Subcutaneous adipose tissue (tissue), 4 donors: ENCODE measurements around the gene EFCAB7. TPM values are rescaled to one million over a fixed set of nuclear protein-coding genes. Genes with fewer than 3 reads are reported as not detected.

Experiments
- total RNA-seq, 4 donors: library from RNA; depleted of rRNA; stranded (reverse); fragments of >200 nt; gene quantifications; one replicate each; pipeline ENCODE4 v1.1.0, GENCODE V29; 2016
- TF ChIP-seq, protein P1 (sequence below): fragments of 450-650 bp; IDR thresholded peaks from one replicate; pipeline ENCODE4 v1.5.1; 2016; ENCODE audit warnings: low read depth, mild to moderate bottlenecking, control low read depth, antibody characterized with exemption, moderate library complexity

EFCAB7 gene
- total RNA-seq, 4 donors from 2014 or later: 2.8 to 46.0 (median 7.9) TPM

DNA sequence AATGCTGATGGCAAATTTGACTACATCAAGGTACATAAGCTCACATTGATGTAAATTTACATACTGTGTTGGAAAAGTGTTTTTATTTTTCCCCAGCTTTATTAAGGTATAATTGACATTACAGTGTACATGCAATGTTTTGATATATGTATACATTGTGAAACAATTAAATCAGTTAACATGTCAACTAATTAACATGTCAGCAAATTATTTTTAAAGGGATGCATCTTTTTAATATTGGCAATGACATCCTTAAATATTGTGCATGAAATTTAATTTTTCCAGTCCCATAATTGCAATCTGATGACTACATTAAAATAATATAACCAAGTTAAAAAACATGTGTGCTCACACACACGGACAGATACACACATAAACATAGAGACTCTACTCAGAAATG lies 9.4 kb downstream of the EFCAB7 start:
- TF ChIP-seq, protein P1, sequence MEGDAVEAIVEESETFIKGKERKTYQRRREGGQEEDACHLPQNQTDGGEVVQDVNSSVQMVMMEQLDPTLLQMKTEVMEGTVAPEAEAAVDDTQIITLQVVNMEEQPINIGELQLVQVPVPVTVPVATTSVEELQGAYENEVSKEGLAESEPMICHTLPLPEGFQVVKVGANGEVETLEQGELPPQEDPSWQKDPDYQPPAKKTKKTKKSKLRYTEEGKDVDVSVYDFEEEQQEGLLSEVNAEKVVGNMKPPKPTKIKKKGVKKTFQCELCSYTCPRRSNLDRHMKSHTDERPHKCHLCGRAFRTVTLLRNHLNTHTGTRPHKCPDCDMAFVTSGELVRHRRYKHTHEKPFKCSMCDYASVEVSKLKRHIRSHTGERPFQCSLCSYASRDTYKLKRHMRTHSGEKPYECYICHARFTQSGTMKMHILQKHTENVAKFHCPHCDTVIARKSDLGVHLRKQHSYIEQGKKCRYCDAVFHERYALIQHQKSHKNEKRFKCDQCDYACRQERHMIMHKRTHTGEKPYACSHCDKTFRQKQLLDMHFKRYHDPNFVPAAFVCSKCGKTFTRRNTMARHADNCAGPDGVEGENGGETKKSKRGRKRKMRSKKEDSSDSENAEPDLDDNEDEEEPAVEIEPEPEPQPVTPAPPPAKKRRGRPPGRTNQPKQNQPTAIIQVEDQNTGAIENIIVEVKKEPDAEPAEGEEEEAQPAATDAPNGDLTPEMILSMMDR: no peak

- TF ChIP-seq, protein P1: no peak
Observed at GRCh38 chr1:63533931-63534330, 10.6 kb downstream of the EFCAB7 start.

GRCh38 chr1:63534406-63534805 lies 11.1 kb downstream of the EFCAB7 start:
- TF ChIP-seq, protein P1: no peak

GRCh38 chr1:63537006-63537405 lies 13.7 kb downstream of the EFCAB7 start:
- TF ChIP-seq, protein P1: no peak

DNA sequence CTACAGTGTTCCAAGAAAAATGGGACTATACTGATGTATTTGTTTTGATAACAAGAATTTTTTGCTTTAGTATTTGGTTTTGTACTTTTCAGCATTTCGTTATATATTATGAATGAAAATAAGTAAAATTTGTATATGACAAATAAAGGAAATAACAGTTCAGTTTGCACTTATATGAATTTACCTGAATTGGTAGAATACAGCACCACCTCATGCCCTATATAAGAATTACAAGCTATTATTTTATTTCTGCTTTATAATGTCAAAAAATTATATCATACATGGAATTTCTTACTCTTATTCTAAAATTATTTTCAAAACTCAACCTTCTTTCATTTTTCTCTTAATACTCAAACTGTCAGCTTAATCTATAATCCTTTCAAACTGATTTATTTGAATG lies 14.6 kb downstream of the EFCAB7 start:
- TF ChIP-seq, protein P1: no peak

DNA sequence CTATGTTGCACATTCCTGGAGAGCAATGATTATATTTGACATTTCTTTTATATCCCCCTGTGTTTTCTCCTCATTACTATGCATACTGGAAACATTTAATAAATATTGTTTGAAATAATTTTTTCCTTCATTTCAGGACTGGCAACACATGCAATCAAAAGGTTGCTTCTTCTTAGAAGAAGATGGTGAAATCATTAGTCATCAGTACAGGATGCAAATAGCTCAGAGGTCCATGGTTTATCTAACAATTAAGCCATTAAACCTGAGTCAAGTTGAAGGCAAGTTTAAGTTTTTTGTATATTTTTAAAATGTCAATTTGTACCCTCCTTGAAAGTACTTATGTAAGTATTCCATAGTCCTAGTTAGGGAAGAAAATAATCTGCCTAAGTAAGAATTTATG lies 22.5 kb downstream of the EFCAB7 start:
- TF ChIP-seq, protein P1: no peak

- TF ChIP-seq, protein P1: no peak
Observed at GRCh38 chr1:63547621-63548294, 24.4 kb downstream of the EFCAB7 start.
